GM21515 (cell line): ENCODE measurements around the gene DCUN1D3.
A peak's percentile ranks its signal among the peaks of the same experiment; 100 is the strongest.

Experiments
- ATAC-seq: cut with Tn5 transposase; IDR thresholded peaks from one replicate; pipeline ENCODE4 v1.9.1; 2021; ENCODE audit not compliant: unreplicated experiment

DCUN1D3 gene

DNA sequence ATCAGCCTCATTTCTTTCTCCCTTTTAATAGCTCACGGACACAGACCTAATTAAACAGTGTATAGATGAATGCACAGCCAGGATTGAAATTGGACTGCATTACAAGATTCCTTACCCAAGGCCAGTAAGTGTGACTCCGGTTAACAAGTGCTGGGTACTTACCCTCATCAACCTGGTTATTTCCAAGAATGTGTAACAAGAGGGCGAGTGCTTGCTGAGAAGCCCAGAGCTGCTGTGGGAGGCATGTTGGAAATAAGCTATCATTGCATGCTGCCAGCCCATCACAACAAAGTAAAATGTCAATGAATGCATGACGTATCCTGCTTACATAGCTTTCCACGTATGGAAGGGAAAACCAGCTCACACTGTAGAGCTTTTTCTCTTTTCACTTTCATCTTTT is 19.9 kb upstream of the DCUN1D3 start:
- ATAC-seq = no peak

DNA sequence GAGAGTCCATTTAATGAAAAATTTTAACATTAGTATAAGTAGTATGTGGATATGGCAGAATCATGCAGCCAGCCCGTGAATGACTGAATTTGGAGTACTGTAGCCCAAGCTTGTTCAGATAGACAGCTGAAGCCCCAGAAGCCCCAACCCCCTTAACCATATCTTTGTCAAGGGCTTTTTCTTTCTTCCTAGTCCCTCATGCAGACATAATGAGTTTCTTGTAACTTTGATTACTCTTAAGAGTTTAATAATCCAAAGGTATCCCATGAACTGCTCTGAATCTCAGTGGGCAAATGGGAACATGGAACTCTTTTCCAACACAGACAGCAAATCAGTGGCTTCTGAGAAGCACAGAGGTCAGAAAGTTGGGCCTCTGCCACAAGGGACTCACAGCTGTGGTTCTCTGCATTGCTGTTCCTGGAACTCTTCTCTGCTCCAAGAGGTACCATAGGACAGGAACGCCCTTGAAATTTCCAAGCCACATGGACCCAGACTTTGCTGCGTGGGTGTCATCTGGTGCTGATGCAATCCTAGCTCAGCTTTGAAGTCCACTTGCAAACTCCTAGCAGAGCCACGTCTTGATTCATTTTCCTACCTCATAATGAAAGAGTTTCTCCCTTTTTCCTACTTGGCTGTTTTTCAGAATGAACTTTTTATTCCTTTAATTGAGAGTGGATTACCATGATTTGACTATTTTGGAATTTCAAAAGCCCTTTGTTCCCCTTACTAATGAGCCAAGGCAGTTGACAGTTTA is 18.5 kb upstream of the DCUN1D3 start:
- ATAC-seq = no peak

GRCh38 chr16:20916942-20917341 is 16.8 kb upstream of the DCUN1D3 start:
- ATAC-seq = no peak

GRCh38 chr16:20916289-20916688 is 16.1 kb upstream of the DCUN1D3 start:
- ATAC-seq = no peak

DNA sequence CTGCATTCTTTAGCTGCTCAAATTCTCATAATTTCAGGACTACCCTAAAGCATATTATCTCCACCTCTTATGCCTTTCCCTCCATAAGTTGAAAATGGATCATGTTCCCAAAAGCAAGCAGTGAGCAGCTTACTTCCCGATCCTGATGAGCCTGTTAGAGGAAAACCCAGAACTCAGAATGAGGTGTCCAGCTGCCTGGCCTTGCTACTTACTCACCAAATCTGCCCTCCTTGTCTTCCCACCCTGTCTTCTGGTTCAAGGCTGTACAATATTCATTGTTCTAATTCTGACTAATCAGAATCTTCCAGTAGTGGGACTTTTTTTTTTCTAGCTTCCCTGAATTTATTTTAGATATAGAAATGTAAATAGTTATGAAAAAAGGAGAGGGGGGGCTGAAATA is 11.2 kb upstream of the DCUN1D3 start:
- no peak for ATAC-seq

DNA sequence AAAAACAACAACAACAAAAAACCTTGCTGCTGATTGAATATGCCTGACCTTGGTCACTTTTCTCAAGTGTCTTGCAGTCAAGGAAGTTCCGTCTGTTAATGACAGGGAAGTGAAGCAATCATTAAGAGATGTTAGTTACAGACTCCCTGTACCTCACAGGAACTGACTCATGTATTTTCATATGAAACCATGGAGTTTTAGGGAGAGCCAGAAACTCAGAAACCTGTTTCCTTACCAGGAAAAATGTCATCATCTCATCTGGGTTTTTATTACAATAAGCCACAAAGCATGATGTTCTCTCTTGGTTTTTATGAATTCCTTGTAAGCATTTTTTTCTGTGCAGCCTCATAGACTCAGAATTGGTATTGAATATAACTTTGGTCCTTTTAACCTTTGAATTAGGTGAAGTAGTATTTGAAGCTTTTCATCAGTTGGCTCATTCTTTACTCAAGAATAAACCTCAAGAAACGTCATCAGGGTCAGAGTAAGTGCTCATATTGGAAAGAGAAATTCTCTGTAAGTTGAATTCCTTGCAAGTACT is 10.7 kb upstream of the DCUN1D3 start:
- no peak for ATAC-seq

GRCh38 chr16:20906341-20907255 is 6.4 kb upstream of the DCUN1D3 start:
- ATAC-seq = no peak

DNA sequence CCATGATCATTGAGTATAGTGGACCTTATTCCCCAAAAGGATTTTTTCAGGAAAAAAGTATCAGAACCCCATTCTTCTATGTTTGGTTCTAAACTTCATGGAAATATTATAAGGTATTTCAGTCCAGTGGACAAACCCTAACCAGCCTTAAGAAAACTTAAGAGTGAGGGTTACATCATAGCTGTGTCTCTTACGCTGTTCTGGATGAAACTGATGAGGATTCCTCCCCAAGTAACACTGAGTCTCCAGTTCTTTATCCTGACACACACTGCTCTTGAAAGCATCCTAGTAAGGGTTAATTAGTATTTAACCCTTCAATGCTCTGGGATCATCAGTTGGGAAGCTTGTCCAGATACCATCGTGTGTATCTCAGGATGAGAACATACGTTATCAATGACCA is 5.4 kb upstream of the DCUN1D3 start:
- no peak for ATAC-seq

DNA sequence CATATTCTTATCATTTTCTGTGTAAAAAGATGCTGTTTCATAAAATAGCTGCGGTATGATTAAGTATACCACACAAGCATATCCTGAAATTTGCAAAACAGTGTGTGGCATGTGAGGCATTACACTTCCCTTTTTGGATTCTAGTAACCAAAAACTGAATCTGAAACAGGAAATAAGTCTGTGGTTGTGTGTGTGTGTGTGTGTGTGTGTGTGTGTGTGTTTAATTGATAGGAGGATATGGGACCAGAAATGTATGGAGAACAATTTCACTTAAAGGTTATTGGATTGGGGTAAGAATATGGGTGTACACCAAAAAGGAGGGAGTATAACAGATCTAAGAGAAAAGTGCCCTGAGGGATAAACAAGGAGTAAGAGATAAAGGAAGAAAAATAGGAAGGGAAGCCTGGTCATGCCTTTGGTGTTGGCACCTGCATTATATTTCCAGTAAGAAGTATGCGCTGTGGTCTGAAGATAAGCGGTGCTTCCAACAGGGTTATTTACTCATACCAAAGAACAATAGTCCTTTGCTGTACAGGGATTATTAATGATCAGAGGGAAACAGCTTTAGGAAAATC is 4.4 kb upstream of the DCUN1D3 start:
- ATAC-seq = no peak

- no peak for ATAC-seq
Measured at GRCh38 chr16:20903899-20904506, 3.8 kb upstream of the DCUN1D3 start.

GRCh38 chr16:20903116-20903898 is 3.1 kb upstream of the DCUN1D3 start:
- ATAC-seq = no peak

GRCh38 chr16:20902426-20902825 is 2.3 kb upstream of the DCUN1D3 start:
- ATAC-seq = no peak

GRCh38 chr16:20901436-20902112 is 1.4 kb upstream of the DCUN1D3 start:
- ATAC-seq = peak; percentile 8

DNA sequence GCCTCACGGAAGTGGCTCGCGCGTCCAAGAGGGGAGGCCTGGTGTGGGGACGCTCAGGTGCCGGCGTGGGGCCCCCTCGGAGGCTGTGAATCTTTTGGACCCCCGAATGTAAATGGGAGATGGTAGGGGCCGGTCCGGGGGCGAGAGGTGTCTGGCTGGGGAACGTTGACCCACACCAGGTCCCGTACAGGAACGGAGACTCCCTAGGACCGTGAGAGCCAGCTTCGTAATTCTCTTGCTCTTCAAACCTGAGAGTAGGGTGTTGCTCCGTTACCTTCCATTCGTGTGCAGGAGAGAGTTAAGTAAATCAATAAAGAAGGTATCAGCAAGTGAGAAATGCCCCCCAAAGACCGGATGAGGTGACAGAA is 894 bp upstream of the DCUN1D3 start:
- ATAC-seq = peak; percentile 8

- no peak for ATAC-seq
Measured at GRCh38 chr16:20899477-20900298, 470 bp downstream of the DCUN1D3 start.

- ATAC-seq = no peak
Measured at GRCh38 chr16:20899071-20899470, 1.1 kb downstream of the DCUN1D3 start.

DNA sequence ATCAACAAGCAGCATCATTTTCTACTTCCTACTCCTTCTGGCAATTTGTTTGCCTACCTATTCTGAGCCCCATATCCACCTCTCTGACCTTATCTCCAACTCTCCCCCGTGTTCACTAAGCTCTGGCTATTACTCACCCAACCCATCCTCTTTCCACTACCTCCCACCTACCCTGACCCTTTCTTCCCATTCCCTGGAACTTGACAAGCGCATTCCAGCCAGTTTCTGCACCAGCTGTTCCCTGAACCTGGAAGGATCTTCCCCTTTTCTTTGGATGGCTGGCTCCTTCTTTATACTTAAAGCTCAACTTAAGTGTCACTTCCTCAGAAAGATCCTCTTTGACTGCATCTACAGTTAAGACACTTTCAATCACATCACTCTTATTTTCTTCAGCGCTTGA is 2.2 kb downstream of the DCUN1D3 start:
- ATAC-seq = no peak

DNA sequence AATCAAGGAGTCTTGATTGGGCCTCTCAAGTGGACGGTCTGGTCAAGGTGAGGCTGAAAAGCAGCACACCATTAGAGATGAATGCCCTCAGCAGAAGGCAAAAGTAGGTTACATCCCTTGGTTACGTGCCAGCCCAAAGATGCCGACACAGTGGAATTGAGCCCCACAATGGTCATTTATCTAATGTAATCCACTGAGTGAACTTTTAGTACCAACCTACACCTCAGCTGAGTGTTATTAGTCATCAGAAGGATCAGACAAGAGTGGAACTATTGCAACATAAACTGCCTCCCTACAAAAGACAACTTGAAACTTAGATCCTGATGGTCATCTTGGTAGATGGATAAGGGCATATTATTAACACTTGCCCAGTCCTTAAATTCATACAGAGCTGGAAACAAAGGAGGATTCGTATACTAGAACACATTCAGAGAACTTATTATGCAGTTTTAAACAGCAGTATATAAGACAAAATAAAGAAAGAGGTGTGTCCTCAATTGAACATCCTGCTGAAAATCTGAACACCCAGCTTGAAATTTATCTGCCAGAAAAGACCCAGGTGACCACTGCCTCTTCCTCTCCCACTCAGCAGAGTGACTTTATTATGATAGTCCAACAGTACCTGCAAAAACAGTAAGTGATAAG is 2.8 kb downstream of the DCUN1D3 start:
- no peak for ATAC-seq

DNA sequence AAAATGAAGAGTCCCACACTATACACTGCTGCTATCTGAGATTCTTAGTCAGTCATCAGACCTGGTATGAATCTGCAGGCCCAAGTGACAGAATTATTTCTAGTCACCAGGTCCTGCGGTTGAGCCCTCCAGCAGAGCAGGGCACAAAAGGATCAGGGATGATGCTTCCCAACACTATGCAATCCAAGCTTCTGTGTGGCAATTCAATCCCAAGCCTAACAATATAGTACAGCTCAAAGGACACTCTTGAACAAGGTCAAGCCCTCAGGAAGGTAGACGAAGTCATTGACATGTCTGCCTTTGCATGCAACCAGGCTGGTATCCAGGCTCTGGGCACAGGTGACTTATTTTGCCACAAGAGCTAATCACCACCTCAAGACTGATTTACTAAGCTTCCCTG is 5.8 kb downstream of the DCUN1D3 start:
- no peak for ATAC-seq
